Panc1 (cell line): ENCODE measurements around the gene ALDH16A1.

Experiments used
- POLR2AphosphoS5 ChIP-seq: IDR thresholded peaks from 2 replicates; pipeline ENCODE4 v1.6.1; 2012; ENCODE audit warnings: mild to moderate bottlenecking, low read depth, low read length, moderate library complexity
- TCF7L2 ChIP-seq: IDR thresholded peaks from 2 replicates; pipeline ENCODE4 v1.6.1; 2011; ENCODE audit warnings: mild to moderate bottlenecking, low read depth, low read length, inconsistent platforms
- TF ChIP-seq, protein P1 (sequence below), 2 experiments: IDR thresholded peaks; 2 replicates each; pipeline ENCODE4 v1.6.1; 2011 to 2012; ENCODE audit warnings: low read depth in 2 of 2, control low read depth in 1 of 2, low read length in 1 of 2, mild to moderate bottlenecking in 1 of 2, moderate library complexity in 1 of 2; ENCODE audit not compliant: insufficient read depth in 1 of 2
- TF ChIP-seq, protein P2 (sequence below): fragments of 450-650 bp; IDR thresholded peaks from 2 replicates; pipeline ENCODE4 v1.5.1; 2017; ENCODE audit warnings: mild to moderate bottlenecking

DNA sequence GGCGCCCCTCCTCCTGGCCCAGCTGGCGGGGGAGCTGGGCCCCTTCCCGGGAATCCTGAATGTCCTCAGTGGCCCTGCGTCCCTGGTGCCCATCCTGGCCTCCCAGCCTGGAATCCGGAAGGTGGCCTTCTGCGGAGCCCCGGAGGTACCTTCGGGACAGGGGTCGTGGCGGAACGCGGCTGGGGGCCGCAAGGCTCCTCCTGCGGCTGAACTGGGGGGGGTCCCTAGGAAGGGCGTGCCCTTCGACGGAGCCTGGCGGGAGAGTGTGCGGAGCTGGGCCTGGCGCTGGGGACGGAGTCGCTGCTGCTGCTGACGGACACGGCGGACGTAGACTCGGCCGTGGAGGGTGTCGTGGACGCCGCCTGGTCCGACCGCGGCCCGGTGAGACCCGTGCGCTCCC, 8.6 kb downstream of the ALDH16A1 start:
- TF ChIP-seq, protein P1, sequence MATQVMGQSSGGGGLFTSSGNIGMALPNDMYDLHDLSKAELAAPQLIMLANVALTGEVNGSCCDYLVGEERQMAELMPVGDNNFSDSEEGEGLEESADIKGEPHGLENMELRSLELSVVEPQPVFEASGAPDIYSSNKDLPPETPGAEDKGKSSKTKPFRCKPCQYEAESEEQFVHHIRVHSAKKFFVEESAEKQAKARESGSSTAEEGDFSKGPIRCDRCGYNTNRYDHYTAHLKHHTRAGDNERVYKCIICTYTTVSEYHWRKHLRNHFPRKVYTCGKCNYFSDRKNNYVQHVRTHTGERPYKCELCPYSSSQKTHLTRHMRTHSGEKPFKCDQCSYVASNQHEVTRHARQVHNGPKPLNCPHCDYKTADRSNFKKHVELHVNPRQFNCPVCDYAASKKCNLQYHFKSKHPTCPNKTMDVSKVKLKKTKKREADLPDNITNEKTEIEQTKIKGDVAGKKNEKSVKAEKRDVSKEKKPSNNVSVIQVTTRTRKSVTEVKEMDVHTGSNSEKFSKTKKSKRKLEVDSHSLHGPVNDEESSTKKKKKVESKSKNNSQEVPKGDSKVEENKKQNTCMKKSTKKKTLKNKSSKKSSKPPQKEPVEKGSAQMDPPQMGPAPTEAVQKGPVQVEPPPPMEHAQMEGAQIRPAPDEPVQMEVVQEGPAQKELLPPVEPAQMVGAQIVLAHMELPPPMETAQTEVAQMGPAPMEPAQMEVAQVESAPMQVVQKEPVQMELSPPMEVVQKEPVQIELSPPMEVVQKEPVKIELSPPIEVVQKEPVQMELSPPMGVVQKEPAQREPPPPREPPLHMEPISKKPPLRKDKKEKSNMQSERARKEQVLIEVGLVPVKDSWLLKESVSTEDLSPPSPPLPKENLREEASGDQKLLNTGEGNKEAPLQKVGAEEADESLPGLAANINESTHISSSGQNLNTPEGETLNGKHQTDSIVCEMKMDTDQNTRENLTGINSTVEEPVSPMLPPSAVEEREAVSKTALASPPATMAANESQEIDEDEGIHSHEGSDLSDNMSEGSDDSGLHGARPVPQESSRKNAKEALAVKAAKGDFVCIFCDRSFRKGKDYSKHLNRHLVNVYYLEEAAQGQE (IDR thresholded peaks at IDR 0.05; ENCODE audit: insufficient read depth in 1 of 2, low read depth in 2 of 2, low read length in 1 of 2): no peak
- TF ChIP-seq, protein P2, sequence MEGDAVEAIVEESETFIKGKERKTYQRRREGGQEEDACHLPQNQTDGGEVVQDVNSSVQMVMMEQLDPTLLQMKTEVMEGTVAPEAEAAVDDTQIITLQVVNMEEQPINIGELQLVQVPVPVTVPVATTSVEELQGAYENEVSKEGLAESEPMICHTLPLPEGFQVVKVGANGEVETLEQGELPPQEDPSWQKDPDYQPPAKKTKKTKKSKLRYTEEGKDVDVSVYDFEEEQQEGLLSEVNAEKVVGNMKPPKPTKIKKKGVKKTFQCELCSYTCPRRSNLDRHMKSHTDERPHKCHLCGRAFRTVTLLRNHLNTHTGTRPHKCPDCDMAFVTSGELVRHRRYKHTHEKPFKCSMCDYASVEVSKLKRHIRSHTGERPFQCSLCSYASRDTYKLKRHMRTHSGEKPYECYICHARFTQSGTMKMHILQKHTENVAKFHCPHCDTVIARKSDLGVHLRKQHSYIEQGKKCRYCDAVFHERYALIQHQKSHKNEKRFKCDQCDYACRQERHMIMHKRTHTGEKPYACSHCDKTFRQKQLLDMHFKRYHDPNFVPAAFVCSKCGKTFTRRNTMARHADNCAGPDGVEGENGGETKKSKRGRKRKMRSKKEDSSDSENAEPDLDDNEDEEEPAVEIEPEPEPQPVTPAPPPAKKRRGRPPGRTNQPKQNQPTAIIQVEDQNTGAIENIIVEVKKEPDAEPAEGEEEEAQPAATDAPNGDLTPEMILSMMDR: no peak
- TF ChIP-seq TCF7L2: no peak
- no peak for TF ChIP-seq POLR2AphosphoS5
